Measurements from ENCODE around the gene VASH1.

- TF ChIP-seq, protein P1, sequence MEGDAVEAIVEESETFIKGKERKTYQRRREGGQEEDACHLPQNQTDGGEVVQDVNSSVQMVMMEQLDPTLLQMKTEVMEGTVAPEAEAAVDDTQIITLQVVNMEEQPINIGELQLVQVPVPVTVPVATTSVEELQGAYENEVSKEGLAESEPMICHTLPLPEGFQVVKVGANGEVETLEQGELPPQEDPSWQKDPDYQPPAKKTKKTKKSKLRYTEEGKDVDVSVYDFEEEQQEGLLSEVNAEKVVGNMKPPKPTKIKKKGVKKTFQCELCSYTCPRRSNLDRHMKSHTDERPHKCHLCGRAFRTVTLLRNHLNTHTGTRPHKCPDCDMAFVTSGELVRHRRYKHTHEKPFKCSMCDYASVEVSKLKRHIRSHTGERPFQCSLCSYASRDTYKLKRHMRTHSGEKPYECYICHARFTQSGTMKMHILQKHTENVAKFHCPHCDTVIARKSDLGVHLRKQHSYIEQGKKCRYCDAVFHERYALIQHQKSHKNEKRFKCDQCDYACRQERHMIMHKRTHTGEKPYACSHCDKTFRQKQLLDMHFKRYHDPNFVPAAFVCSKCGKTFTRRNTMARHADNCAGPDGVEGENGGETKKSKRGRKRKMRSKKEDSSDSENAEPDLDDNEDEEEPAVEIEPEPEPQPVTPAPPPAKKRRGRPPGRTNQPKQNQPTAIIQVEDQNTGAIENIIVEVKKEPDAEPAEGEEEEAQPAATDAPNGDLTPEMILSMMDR (conservative IDR thresholded peaks at IDR 0.05; ENCODE audit: low read depth in 2 of 2) = no peak
- TF ChIP-seq JUNB (IDR thresholded peaks at IDR 0.05; ENCODE audit: unreplicated experiment) = no peak
- TF ChIP-seq CREB1 (CRISPR knock-in tag; IDR thresholded peaks at IDR 0.05; ENCODE audit: low read depth) = no peak
- no peak for TF ChIP-seq POLR2AphosphoS5 (IDR thresholded peaks at IDR 0.05; ENCODE audit: low read depth)
- TF ChIP-seq, protein P2, sequence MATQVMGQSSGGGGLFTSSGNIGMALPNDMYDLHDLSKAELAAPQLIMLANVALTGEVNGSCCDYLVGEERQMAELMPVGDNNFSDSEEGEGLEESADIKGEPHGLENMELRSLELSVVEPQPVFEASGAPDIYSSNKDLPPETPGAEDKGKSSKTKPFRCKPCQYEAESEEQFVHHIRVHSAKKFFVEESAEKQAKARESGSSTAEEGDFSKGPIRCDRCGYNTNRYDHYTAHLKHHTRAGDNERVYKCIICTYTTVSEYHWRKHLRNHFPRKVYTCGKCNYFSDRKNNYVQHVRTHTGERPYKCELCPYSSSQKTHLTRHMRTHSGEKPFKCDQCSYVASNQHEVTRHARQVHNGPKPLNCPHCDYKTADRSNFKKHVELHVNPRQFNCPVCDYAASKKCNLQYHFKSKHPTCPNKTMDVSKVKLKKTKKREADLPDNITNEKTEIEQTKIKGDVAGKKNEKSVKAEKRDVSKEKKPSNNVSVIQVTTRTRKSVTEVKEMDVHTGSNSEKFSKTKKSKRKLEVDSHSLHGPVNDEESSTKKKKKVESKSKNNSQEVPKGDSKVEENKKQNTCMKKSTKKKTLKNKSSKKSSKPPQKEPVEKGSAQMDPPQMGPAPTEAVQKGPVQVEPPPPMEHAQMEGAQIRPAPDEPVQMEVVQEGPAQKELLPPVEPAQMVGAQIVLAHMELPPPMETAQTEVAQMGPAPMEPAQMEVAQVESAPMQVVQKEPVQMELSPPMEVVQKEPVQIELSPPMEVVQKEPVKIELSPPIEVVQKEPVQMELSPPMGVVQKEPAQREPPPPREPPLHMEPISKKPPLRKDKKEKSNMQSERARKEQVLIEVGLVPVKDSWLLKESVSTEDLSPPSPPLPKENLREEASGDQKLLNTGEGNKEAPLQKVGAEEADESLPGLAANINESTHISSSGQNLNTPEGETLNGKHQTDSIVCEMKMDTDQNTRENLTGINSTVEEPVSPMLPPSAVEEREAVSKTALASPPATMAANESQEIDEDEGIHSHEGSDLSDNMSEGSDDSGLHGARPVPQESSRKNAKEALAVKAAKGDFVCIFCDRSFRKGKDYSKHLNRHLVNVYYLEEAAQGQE (IDR thresholded peaks at IDR 0.05; ENCODE audit: unreplicated experiment) = no peak
These were observed 23.1 kb downstream of the VASH1 start for GRCh38 chr14:76784266-76784874.
